HCT116 (cell line): ENCODE measurements around the gene ALDH3B1. TPM values are rescaled to one million over a fixed set of nuclear protein-coding genes. Genes with fewer than 3 reads are reported as not detected.

Experiments
- ATAC-seq: fragments of 200-7000 bp; cut with Tn5 transposase; 2 replicates; pipeline ENCODE4 v1.9.1; 2020; ENCODE audit warnings: mild to moderate bottlenecking, moderate library complexity
- BruUV-seq: library from RNA; stranded (reverse); fragments of 400-500 nt; replicated peaks from 2 replicates; lab custom pipeline; 2021; lab: Mats Ljungman, UMichigan
- CTCF ChIA-PET: fragments of 300-600 bp; sonication (Branson Sonifier 250); formaldehyde crosslinking; loops from one replicate; lab custom pipeline; 2021; ENCODE audit warnings: antibody characterized with exemption; lab: Charles Lee
- POLR2A ChIA-PET: fragments of 300-600, 350-600 bp; sonication (Branson Sonifier 250); formaldehyde crosslinking; loops from one replicate; lab custom pipeline; 2021; ENCODE audit warnings: antibody characterized with exemption; lab: Charles Lee
- RAD21 ChIA-PET, 2 experiments: fragments of 300-600 bp; sonication (Branson Sonifier 250); formaldehyde crosslinking; loops; one replicate each; lab custom pipeline; 2023; ENCODE audit warnings: low total read pairs in 2 of 2; ENCODE audit not compliant: uncharacterized antibody in 2 of 2, unreplicated experiment in 2 of 2, low non-redundant PET in 1 of 2; lab: Charles Lee
- DNase-seq: peaks from one replicate; pipeline ENCODE4 v3.0.0-alpha.2; 2010; ENCODE audit warnings: low read depth, low spot score
- H2AFZ ChIP-seq: fragments of 200-600 bp; shearing (Covaris generic), sonication (generic); 2 replicates; pipeline ENCODE4 v1.6.1; 2017; ENCODE audit warnings: low read depth, mixed run types, mixed read lengths, antibody characterized with exemption, low read length; ENCODE audit not compliant: poor library complexity, severe bottlenecking
- H3K27ac ChIP-seq: 2 replicates; pipeline ENCODE4 v1.5.1; 2012; ENCODE audit warnings: low read depth, low read length
- H3K27me3 ChIP-seq: fragments of 200-600 bp; sonication (generic); 2 replicates; pipeline ENCODE4 v1.6.1; 2016; ENCODE audit warnings: mixed run types, low read length, mixed read lengths; ENCODE audit not compliant: insufficient read depth
- H3K36me3 ChIP-seq, 2 experiments: fragments of 200-500 bp in 1 of 2; fragments of 200-600 bp in 1 of 2; sonication (Bioruptor generic) in 1 of 2; sonication (generic) in 1 of 2; 2 replicates each; pipeline versions ENCODE4 v1.5.1 to v1.6.1; 2014 to 2016; ENCODE audit warnings: low read length in 2 of 2, inconsistent platforms in 1 of 2, mixed read lengths in 1 of 2, mixed run types in 1 of 2; ENCODE audit not compliant: insufficient read depth in 2 of 2, control insufficient read depth in 1 of 2
- H3K4me1 ChIP-seq, 2 experiments: fragments of 200-600 bp in 1 of 2; sonication (generic) in 1 of 2; 2 replicates each; pipeline versions ENCODE4 v1.5.1 to v1.6.1; 2012 to 2017; ENCODE audit warnings: low read length in 2 of 2, inconsistent platforms in 1 of 2, mild to moderate bottlenecking in 1 of 2, mixed read lengths in 1 of 2, mixed run types in 1 of 2, moderate library complexity in 1 of 2; ENCODE audit not compliant: insufficient read depth in 2 of 2, control insufficient read depth in 1 of 2
- H3K4me2 ChIP-seq: fragments of 200-600 bp; sonication (generic); 2 replicates; pipeline ENCODE4 v1.6.1; 2017; ENCODE audit warnings: mixed run types, low read length, mixed read lengths
- H3K4me3 ChIP-seq, 2 experiments: fragments of 200-600 bp in 1 of 2; sonication (generic) in 1 of 2; replicated peaks in 1 of 2; 2 replicates each; pipeline ENCODE4 v1.5.1; 2011 to 2016; ENCODE audit warnings: low read length in 2 of 2, control low read depth in 1 of 2, low read depth in 1 of 2, mild to moderate bottlenecking in 1 of 2, mixed read lengths in 1 of 2, mixed run types in 1 of 2
- H3K79me2 ChIP-seq: fragments of 200-600 bp; sonication (generic); 2 replicates; pipeline ENCODE4 v1.6.1; 2017; ENCODE audit warnings: mild to moderate bottlenecking, mixed run types, low read length, moderate library complexity, mixed read lengths; ENCODE audit not compliant: insufficient read depth
- H3K9ac ChIP-seq: fragments of 200-600 bp; sonication (generic); 2 replicates; pipeline ENCODE4 v1.6.1; 2016; ENCODE audit warnings: low read length, mixed read lengths
- H3K9me2 ChIP-seq: fragments of 200-600 bp; sonication (generic), shearing (Covaris generic); 2 replicates; pipeline ENCODE4 v1.6.1; 2017; ENCODE audit warnings: mixed run types, mild to moderate bottlenecking, moderate library complexity; ENCODE audit not compliant: insufficient read depth
- H3K9me3 ChIP-seq, 2 experiments: fragments of 200-500 bp in 1 of 2; fragments of 200-600 bp in 1 of 2; sonication (Bioruptor generic) in 1 of 2; sonication (generic) in 1 of 2; 2 replicates each; pipeline ENCODE4 v1.6.1; 2014 to 2017; ENCODE audit warnings: low read length in 2 of 2, mixed read lengths in 2 of 2, inconsistent platforms in 1 of 2, low read depth in 1 of 2, mild to moderate bottlenecking in 1 of 2, mixed run types in 1 of 2, moderate library complexity in 1 of 2; ENCODE audit not compliant: control insufficient read depth in 1 of 2, insufficient read depth in 1 of 2
- H4K20me1 ChIP-seq: fragments of 200-600 bp; sonication (generic), shearing (Covaris generic); 2 replicates; pipeline ENCODE4 v1.6.1; 2017; ENCODE audit warnings: mixed run types, mild to moderate bottlenecking, moderate library complexity; ENCODE audit not compliant: insufficient read depth
- FOSL1 ChIP-seq: IDR thresholded peaks from 2 replicates; pipeline ENCODE4 v1.6.1; 2012; ENCODE audit warnings: low read depth
- SIN3A ChIP-seq: IDR thresholded peaks from 2 replicates; pipeline ENCODE4 v1.6.1; 2012; ENCODE audit warnings: low read depth
- SRF ChIP-seq: IDR thresholded peaks from 2 replicates; pipeline ENCODE4 v1.6.1; 2012; ENCODE audit warnings: low read depth
- TCF7L2 ChIP-seq: IDR thresholded peaks from 2 replicates; pipeline ENCODE4 v1.7.0; 2011; ENCODE audit warnings: borderline replicate concordance, inconsistent platforms; ENCODE audit not compliant: insufficient read depth, insufficient read length; ENCODE audit errors: extremely low read depth
- YY1 ChIP-seq: IDR thresholded peaks from 2 replicates; pipeline ENCODE4 v1.6.1; 2011; ENCODE audit warnings: low read length, low read depth, moderate library complexity, mild to moderate bottlenecking; ENCODE audit not compliant: insufficient replicate concordance; ENCODE audit errors: extremely low read depth
- intact Hi-C: fragments of 100-400 bp; cut with micrococcal nuclease; formaldehyde crosslinking; loops from 2 replicates; pipeline ENCODE4 v1.10.0; 2022
- total RNA-seq: library from RNA; stranded (reverse); gene quantifications from one replicate; pipeline ENCODE4 v1.2.1, GENCODE V29; 2021; ENCODE audit not compliant: unreplicated experiment
- TF ChIP-seq, protein P1 (sequence below), 3 experiments: fragments of 200-600 bp in 1 of 3; sonication (generic) in 1 of 3; IDR thresholded peaks in 2 of 3; conservative IDR thresholded peaks in 1 of 3; 2 replicates each; pipeline ENCODE4 v1.5.1; 2012 to 2017; ENCODE audit warnings: low read depth in 2 of 3, low read length in 2 of 3, antibody characterized with exemption in 1 of 3, borderline replicate concordance in 1 of 3, control low read depth in 1 of 3, mild to moderate bottlenecking in 1 of 3, mixed read lengths in 1 of 3, mixed run types in 1 of 3, moderate library complexity in 1 of 3; ENCODE audit not compliant: insufficient read depth in 1 of 3
- TF ChIP-seq, protein P2 (sequence below): IDR thresholded peaks from 2 replicates; pipeline ENCODE4 v1.6.1; 2011; ENCODE audit warnings: mild to moderate bottlenecking, low read length, moderate library complexity; ENCODE audit not compliant: insufficient replicate concordance; ENCODE audit errors: extremely low read depth
- TF ChIP-seq, protein P3 (sequence below): IDR thresholded peaks from 2 replicates; pipeline ENCODE4 v1.6.1; 2012; ENCODE audit warnings: low read depth

The ALDH3B1 gene
- total RNA-seq, 1 experiment from 2014 or later, result 25.5 TPM

DNA sequence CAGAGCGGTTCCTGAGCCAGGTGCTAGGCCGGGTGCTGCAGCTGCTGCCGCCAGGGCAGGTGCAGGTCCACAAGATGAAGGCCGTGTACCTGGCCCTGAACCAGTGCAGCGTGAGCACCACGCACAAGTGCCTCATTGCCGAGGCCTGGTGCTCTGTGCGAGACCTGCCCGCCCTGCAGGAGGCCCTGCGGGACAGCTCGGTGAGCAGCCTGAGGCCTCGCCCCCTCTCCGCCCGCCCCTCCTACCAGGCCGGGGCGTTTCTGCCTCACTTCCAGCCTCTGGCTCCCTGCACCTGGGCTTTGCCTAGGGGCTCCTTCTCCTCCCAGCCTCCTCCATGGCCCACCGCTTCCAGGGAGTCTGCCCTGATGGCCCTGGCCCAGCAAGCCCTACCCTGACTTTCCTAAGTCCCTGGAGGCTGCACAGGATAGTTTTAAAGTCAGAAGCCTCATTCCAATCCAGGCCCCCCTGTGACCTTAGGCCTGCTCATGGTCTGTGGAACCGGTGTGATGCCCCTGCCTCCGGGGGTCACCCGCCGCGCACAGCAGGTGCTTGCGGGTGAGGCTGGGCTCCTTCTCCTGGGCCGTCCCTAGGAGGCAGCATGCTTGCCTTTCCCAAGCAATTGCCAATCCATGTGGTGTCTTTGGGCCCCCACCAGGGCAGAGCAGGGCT is 34.2 kb downstream of the ALDH3B1 start:
- H3K4me3 ChIP-seq, result no peak overlapping the region
- H3K9me3 ChIP-seq, result no peaks in the 10 kb centered on the region
- H3K4me2 ChIP-seq, result no peak overlapping the region
- ChIA-PET RAD21 (no interaction called here), CTCF (no interaction called here), POLR2A (no interaction called here)
- peaks cover 17% of the 10 kb centered on the region for H3K79me2 ChIP-seq
- H3K9ac ChIP-seq, result no peak overlapping the region
- H3K4me1 ChIP-seq, result peaks cover 1 to 11% of the 10 kb centered on the region in 2 experiments; a peak in 3 of 4 replicates
- ATAC-seq (0 out of 2 replicates have a peak, but pooled peaks have one; percentile 22), DNase-seq (no peak)
- H4K20me1 ChIP-seq, result no peaks in the 10 kb centered on the region
- intact Hi-C loops, result no loop called here
- TF ChIP-seq, protein P1, sequence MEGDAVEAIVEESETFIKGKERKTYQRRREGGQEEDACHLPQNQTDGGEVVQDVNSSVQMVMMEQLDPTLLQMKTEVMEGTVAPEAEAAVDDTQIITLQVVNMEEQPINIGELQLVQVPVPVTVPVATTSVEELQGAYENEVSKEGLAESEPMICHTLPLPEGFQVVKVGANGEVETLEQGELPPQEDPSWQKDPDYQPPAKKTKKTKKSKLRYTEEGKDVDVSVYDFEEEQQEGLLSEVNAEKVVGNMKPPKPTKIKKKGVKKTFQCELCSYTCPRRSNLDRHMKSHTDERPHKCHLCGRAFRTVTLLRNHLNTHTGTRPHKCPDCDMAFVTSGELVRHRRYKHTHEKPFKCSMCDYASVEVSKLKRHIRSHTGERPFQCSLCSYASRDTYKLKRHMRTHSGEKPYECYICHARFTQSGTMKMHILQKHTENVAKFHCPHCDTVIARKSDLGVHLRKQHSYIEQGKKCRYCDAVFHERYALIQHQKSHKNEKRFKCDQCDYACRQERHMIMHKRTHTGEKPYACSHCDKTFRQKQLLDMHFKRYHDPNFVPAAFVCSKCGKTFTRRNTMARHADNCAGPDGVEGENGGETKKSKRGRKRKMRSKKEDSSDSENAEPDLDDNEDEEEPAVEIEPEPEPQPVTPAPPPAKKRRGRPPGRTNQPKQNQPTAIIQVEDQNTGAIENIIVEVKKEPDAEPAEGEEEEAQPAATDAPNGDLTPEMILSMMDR (IDR thresholded peaks at IDR 0.05 in 2 of 3, conservative IDR thresholded peaks at IDR 0.05 in 1 of 3; ENCODE audit: borderline replicate concordance in 1 of 3, insufficient read depth in 1 of 3, low read depth in 2 of 3, low read length in 2 of 3), result peak in 1 of 3 experiments; percentile 10; a peak in 1 of 6 replicates
- TF ChIP-seq TCF7L2, result no peak
- H3K36me3 ChIP-seq, result peaks cover 0 to 6% of the 10 kb centered on the region in 2 experiments; a peak in 2 of 4 replicates
- H2AFZ ChIP-seq, result no peak overlapping the region
- H3K9me2 ChIP-seq, result no peaks in the 10 kb centered on the region
- no peak overlapping the region for H3K27ac ChIP-seq
- BruUV-seq, result no TSS peak
- no peaks in the 10 kb centered on the region for H3K27me3 ChIP-seq

DNA sequence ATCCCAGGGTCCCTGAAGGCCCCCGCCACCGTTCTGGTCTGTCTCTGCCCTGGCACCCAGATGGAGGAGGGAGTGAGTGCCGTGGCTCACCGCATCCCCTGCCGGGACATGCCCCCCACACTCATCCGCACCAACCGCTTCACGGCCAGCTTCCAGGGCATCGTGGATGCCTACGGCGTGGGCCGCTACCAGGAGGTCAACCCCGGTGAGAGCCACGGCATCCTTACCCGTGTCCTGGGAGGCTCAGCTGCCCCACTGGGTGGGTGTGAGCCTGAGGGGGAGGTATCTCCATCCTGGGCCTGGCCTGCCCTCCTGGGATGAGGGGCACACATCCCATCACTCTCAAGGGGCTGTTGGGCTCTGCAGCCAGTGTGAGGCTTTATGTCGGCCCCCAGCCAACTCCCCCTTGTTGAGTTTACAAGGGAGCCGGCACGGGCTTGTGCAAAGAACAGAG is 34.8 kb downstream of the ALDH3B1 start:
- Histone ChIP-seq H3K27me3 (no peaks in the 10 kb centered on the region), H3K79me2 (peaks cover 10% of the 10 kb centered on the region), H4K20me1 (no peaks in the 10 kb centered on the region), H3K4me1 (peaks cover 0 to 5% of the 10 kb centered on the region in 2 experiments; a peak in 2 of 4 replicates), H3K27ac (no peak overlapping the region), H3K9ac (no peak overlapping the region), H3K9me3 (no peaks in the 10 kb centered on the region), H3K9me2 (no peaks in the 10 kb centered on the region), H3K4me3 (no peak overlapping the region), H3K36me3 (peaks cover 0 to 6% of the 10 kb centered on the region in 2 experiments; a peak in 2 of 4 replicates), H2AFZ (no peak overlapping the region), H3K4me2 (no peak overlapping the region)
- DNase-seq (no peak), ATAC-seq (no peak)
- no TSS peak for BruUV-seq
- POLR2A ChIA-PET, result no interaction called here
- CTCF ChIA-PET, result no interaction called here
- TF ChIP-seq SIN3A, result no peak
- TF ChIP-seq, protein P2, sequence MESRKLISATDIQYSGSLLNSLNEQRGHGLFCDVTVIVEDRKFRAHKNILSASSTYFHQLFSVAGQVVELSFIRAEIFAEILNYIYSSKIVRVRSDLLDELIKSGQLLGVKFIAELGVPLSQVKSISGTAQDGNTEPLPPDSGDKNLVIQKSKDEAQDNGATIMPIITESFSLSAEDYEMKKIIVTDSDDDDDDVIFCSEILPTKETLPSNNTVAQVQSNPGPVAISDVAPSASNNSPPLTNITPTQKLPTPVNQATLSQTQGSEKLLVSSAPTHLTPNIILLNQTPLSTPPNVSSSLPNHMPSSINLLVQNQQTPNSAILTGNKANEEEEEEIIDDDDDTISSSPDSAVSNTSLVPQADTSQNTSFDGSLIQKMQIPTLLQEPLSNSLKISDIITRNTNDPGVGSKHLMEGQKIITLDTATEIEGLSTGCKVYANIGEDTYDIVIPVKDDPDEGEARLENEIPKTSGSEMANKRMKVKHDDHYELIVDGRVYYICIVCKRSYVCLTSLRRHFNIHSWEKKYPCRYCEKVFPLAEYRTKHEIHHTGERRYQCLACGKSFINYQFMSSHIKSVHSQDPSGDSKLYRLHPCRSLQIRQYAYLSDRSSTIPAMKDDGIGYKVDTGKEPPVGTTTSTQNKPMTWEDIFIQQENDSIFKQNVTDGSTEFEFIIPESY, result no peak
- TF ChIP-seq, protein P3, sequence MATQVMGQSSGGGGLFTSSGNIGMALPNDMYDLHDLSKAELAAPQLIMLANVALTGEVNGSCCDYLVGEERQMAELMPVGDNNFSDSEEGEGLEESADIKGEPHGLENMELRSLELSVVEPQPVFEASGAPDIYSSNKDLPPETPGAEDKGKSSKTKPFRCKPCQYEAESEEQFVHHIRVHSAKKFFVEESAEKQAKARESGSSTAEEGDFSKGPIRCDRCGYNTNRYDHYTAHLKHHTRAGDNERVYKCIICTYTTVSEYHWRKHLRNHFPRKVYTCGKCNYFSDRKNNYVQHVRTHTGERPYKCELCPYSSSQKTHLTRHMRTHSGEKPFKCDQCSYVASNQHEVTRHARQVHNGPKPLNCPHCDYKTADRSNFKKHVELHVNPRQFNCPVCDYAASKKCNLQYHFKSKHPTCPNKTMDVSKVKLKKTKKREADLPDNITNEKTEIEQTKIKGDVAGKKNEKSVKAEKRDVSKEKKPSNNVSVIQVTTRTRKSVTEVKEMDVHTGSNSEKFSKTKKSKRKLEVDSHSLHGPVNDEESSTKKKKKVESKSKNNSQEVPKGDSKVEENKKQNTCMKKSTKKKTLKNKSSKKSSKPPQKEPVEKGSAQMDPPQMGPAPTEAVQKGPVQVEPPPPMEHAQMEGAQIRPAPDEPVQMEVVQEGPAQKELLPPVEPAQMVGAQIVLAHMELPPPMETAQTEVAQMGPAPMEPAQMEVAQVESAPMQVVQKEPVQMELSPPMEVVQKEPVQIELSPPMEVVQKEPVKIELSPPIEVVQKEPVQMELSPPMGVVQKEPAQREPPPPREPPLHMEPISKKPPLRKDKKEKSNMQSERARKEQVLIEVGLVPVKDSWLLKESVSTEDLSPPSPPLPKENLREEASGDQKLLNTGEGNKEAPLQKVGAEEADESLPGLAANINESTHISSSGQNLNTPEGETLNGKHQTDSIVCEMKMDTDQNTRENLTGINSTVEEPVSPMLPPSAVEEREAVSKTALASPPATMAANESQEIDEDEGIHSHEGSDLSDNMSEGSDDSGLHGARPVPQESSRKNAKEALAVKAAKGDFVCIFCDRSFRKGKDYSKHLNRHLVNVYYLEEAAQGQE, result no peak
- TF ChIP-seq FOSL1, result no peak
- TF ChIP-seq SRF, result no peak
- TF ChIP-seq YY1, result no peak
- RAD21 ChIA-PET, result no interaction called here
- intact Hi-C loops, result no loop called here
